ENCODE results near the gene UGT1A8. TPM values are rescaled to one million over a fixed set of nuclear protein-coding genes. Genes with fewer than 3 reads are reported as not detected.

Gene UGT1A8
- total and polyA plus RNA-seq, 9 of the 15 experiments (the other 6 are each of a cell fraction or from before 2014, with no cell fraction given), result 0.04 TPM; not detected in 8

DNA sequence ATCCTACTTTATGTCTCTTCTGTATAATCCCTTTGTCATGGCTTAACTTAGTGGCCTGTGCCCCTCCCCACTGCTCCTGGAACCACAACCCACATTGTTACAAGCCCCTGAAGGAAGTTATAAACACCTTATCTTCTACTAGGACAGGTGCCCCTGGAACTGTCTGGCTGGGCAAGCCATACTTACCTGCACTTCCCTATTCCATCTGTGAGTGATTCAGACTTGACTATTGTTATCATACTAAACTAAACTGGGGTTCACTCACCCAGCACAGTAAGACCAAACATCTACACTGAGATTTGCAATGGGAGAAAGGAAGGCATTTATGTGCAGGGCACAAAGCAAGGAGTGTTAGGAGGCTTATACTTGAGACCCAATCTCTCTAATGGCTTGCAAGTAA, 71.6 kb downstream of the UGT1A8 start:
- no peaks in the 10 kb centered on the region for H3K9me1 ChIP-seq (ENCODE audit: control insufficient read depth, insufficient read depth, low read length)
- H3K36me3 ChIP-seq (ENCODE audit: control insufficient read depth, insufficient read depth, low read length), result no peaks in the 10 kb centered on the region
- FAIRE-seq (no peak), ATAC-seq (no peak), DNase-seq (ENCODE audit: extremely low read depth in 1 of 4, low spot score in 3 of 4) (no peak)
- BruUV-seq (replicated peaks), result no TSS peak
- H4K20me1 ChIP-seq (replicated peaks; ENCODE audit: control insufficient read depth, insufficient read depth, low read length), result no peaks in the 10 kb centered on the region; the same call in 1 of the 2 replicates
- peaks cover 0 to 8% of the 10 kb centered on the region in 2 experiments; a peak in 3 of 5 replicates for H3K27me3 ChIP-seq (ENCODE audit: control insufficient read depth in 2 of 2, insufficient read depth in 2 of 2, low read length in 2 of 2)
- no peaks in the 10 kb centered on the region for H3K79me2 ChIP-seq (ENCODE audit: control insufficient read depth, insufficient read depth, low read length)
- ChIA-PET POLR2A (no interaction called here), CTCF (ENCODE audit: low intra/inter-chr PET ratio) (interaction anchor here (0.6 kb wide), 1 partner anchor 103 kb away, joined by 4 read pairs; no protein-coding TSS in a partner anchor)
- in situ Hi-C loops (cut with MboI), result no loop called here
- H3K4me1 ChIP-seq (replicated peaks in 1 of 2; ENCODE audit: control insufficient read depth in 2 of 2, insufficient read depth in 2 of 2, low read length in 2 of 2), result no peaks in the 10 kb centered on the region
- TF ChIP-seq, protein P1, sequence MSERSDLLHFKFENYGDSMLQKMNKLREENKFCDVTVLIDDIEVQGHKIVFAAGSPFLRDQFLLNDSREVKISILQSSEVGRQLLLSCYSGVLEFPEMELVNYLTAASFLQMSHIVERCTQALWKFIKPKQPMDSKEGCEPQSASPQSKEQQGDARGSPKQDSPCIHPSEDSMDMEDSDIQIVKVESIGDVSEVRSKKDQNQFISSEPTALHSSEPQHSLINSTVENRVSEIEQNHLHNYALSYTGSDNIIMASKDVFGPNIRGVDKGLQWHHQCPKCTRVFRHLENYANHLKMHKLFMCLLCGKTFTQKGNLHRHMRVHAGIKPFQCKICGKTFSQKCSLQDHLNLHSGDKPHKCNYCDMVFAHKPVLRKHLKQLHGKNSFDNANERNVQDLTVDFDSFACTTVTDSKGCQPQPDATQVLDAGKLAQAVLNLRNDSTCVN (CRISPR knock-in tag; IDR thresholded peaks at IDR 0.05), result no peak
- 0 out of 2 replicates have a peak, but pooled peaks have one; percentile 26 for TF ChIP-seq SPI1 (IDR thresholded peaks at IDR 0.05; ENCODE audit: borderline replicate concordance, low read depth, low read length)
- H3K27ac ChIP-seq (ENCODE audit: extremely low read depth, low read depth, low read length), result no peak overlapping the region
- no peak overlapping the region for H3K4me3 ChIP-seq
- no peak overlapping the region for H3K9ac ChIP-seq (ENCODE audit: insufficient read depth in 1 of 2, low read depth in 2 of 2, low read length in 2 of 2)
- H3K9me3 ChIP-seq (replicated peaks; ENCODE audit: control insufficient read depth, insufficient read depth, low read depth, low read length), result no peaks in the 10 kb centered on the region
- intact Hi-C loops (cut with micrococcal nuclease), result no loop called here
- no peak overlapping the region for H3K4me2 ChIP-seq (ENCODE audit: insufficient read depth, low read length)
- H2AFZ ChIP-seq (ENCODE audit: low read depth, low read length), result no peak overlapping the region

DNA sequence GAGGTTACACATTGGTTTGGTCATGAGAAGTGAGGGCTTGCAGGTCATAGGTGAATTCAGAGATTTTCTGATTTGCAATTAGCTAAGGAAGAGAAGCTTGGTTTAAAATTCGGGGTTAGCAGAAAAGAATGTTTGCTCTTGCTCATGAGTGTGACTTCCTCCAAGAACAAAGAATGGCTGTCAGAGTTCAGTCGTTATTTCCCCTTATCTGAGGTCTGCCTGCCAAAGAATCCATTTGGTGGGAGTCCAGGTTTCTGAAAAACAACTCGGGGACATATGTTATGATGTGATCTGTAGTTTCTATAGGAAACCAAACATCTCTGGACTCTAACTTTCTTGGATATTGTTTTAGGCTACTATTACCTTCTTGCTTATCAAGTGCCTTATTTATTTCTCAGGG, 72.1 kb downstream of the UGT1A8 start:
- Histone ChIP-seq H3K27me3 (ENCODE audit: control insufficient read depth in 2 of 2, insufficient read depth in 2 of 2, low read length in 2 of 2) (peaks cover 0 to 8% of the 10 kb centered on the region in 2 experiments; a peak in 3 of 5 replicates), H3K4me2 (ENCODE audit: insufficient read depth, low read length) (no peak overlapping the region), H4K20me1 (replicated peaks; ENCODE audit: control insufficient read depth, insufficient read depth, low read length) (no peaks in the 10 kb centered on the region; the same call in 1 of the 2 replicates), H3K36me3 (ENCODE audit: control insufficient read depth, insufficient read depth, low read length) (no peaks in the 10 kb centered on the region), H3K9ac (ENCODE audit: insufficient read depth in 1 of 2, low read depth in 2 of 2, low read length in 2 of 2) (no peak overlapping the region), H3K4me1 (replicated peaks in 1 of 2; ENCODE audit: control insufficient read depth in 2 of 2, insufficient read depth in 2 of 2, low read length in 2 of 2) (no peaks in the 10 kb centered on the region), H3K79me2 (ENCODE audit: control insufficient read depth, insufficient read depth, low read length) (no peaks in the 10 kb centered on the region), H3K27ac (ENCODE audit: extremely low read depth, low read depth, low read length) (no peak overlapping the region), H3K4me3 (no peak overlapping the region), H3K9me3 (replicated peaks; ENCODE audit: control insufficient read depth, insufficient read depth, low read depth, low read length) (no peaks in the 10 kb centered on the region), H2AFZ (ENCODE audit: low read depth, low read length) (no peak overlapping the region), H3K9me1 (ENCODE audit: control insufficient read depth, insufficient read depth, low read length) (no peaks in the 10 kb centered on the region)
- FAIRE-seq, result no peak
- WGBS (ENCODE audit: insufficient coverage, low coverage, missing lambda C conversion rate), result 3% methylated on average over 3 of the region's 3 CpGs
- intact Hi-C loops (cut with micrococcal nuclease), result no loop called here
- BruUV-seq (replicated peaks), result no TSS peak
- no peak for DNase-seq (ENCODE audit: extremely low read depth in 1 of 4, low spot score in 3 of 4)
- no peak for ATAC-seq
- ChIA-PET POLR2A (no interaction called here), CTCF (ENCODE audit: low intra/inter-chr PET ratio) (no interaction called here)
- in situ Hi-C loops (cut with MboI), result no loop called here
- TF ChIP-seq CHD4 (IDR thresholded peaks at IDR 0.05; ENCODE audit: insufficient read depth, insufficient replicate concordance, low read depth, low read length, poor library complexity, severe bottlenecking) (no peak), BHLHE40 (IDR thresholded peaks at IDR 0.05; ENCODE audit: low read length) (no peak), HSF4 (CRISPR knock-in tag; IDR thresholded peaks at IDR 0.05; ENCODE audit: borderline replicate concordance) (no peak)
- TF ChIP-seq, protein P2, sequence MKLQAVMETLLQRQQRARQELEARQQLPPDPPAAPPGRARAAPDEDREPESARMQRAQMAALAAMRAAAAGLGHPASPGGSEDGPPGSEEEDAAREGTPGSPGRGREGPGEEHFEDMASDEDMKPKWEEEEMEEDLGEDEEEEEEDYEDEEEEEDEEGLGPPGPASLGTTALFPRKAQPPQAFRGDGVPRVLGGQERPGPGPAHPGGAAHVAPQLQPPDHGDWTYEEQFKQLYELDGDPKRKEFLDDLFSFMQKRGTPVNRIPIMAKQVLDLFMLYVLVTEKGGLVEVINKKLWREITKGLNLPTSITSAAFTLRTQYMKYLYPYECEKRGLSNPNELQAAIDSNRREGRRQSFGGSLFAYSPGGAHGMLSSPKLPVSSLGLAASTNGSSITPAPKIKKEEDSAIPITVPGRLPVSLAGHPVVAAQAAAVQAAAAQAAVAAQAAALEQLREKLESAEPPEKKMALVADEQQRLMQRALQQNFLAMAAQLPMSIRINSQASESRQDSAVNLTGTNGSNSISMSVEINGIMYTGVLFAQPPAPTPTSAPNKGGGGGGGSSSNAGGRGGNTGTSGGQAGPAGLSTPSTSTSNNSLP (IDR thresholded peaks at IDR 0.05; ENCODE audit: borderline replicate concordance, low read depth, low read length), result no peak
- TF ChIP-seq, protein P3, sequence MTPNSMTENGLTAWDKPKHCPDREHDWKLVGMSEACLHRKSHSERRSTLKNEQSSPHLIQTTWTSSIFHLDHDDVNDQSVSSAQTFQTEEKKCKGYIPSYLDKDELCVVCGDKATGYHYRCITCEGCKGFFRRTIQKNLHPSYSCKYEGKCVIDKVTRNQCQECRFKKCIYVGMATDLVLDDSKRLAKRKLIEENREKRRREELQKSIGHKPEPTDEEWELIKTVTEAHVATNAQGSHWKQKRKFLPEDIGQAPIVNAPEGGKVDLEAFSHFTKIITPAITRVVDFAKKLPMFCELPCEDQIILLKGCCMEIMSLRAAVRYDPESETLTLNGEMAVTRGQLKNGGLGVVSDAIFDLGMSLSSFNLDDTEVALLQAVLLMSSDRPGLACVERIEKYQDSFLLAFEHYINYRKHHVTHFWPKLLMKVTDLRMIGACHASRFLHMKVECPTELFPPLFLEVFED (CRISPR knock-in tag; conservative IDR thresholded peaks at IDR 0.05), result no peak
